Large intestine (tissue), 3 donors: ENCODE measurements around the gene GRID2IP. TPM values are rescaled to one million over a fixed set of nuclear protein-coding genes. Genes with fewer than 3 reads are reported as not detected.

ENCODE experiments used
- DNase-seq, 2 donors: peaks; one replicate each; pipeline versions ENCODE4 v3.0.0 to v3.0.0-alpha.2; 2013
- H3K27ac ChIP-seq: one replicate; pipeline ENCODE4 v1.5.1; 2013; ENCODE audit warnings: low read length
- H3K27me3 ChIP-seq: 2 replicates; pipeline ENCODE4 v1.6.1; 2013; ENCODE audit warnings: low read length; ENCODE audit not compliant: control insufficient read depth, insufficient read depth
- H3K36me3 ChIP-seq: 2 replicates; pipeline ENCODE4 v1.6.1; 2013; ENCODE audit warnings: low read length; ENCODE audit not compliant: control insufficient read depth, insufficient read depth
- H3K4me1 ChIP-seq: one replicate; pipeline ENCODE4 v1.6.1; 2013; ENCODE audit warnings: low read length; ENCODE audit not compliant: control insufficient read depth, insufficient read depth
- H3K4me3 ChIP-seq: one replicate; pipeline ENCODE4 v1.5.1; 2013; ENCODE audit warnings: low read length
- H3K9me3 ChIP-seq: one replicate; pipeline ENCODE4 v1.6.1; 2013; ENCODE audit warnings: mild to moderate bottlenecking, low read depth, low read length, moderate library complexity; ENCODE audit not compliant: control insufficient read depth
- WGBS: methylation state at CpG from one replicate; pipeline ENCODE4 v1.1.5; 2013; ENCODE audit warnings: low lambda C conversion rate; ENCODE audit not compliant: insufficient coverage; 5-methylcytosine and 5-hydroxymethylcytosine counted together
- polyA plus RNA-seq: library from polyadenylated mRNA; unstranded; fragments of 120-200 nt; gene quantifications from one replicate; pipeline ENCODE4 v1.2.1, GENCODE V29; 2013

GRID2IP gene
- polyA plus RNA-seq, 1 donor, result 0.88 TPM

DNA sequence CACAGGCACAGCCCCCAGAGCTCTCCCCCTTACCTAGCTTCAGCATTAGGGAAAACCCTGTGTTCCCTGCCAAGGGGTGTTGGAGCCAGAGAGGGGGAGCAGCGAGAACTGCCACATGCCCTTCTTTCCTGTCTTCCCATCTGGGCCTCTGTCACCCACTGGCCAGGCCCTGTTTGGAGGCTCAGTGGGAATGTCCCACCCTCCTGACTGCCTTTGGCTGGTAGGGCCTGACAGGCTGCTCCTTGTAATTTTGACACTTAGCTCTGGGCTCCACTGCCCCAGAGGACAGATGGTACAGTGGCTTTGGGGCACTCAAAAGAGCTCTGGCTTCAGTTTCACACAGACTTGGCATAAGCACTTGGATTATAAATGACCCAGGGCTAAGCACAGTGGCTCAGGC, 50.6 kb downstream of the GRID2IP start:
- DNase-seq, result no peak
- no CpG with 5 or more reads among the region's 1 CpG for WGBS
- H3K36me3 ChIP-seq, result no peaks in the 10 kb centered on the region
- no peaks in the 10 kb centered on the region for H3K9me3 ChIP-seq
- H3K27me3 ChIP-seq, result no peaks in the 10 kb centered on the region
- H3K4me1 ChIP-seq, result peaks cover 6% of the 10 kb centered on the region
- H3K27ac ChIP-seq, result no peak overlapping the region
- no peak overlapping the region for H3K4me3 ChIP-seq

DNA sequence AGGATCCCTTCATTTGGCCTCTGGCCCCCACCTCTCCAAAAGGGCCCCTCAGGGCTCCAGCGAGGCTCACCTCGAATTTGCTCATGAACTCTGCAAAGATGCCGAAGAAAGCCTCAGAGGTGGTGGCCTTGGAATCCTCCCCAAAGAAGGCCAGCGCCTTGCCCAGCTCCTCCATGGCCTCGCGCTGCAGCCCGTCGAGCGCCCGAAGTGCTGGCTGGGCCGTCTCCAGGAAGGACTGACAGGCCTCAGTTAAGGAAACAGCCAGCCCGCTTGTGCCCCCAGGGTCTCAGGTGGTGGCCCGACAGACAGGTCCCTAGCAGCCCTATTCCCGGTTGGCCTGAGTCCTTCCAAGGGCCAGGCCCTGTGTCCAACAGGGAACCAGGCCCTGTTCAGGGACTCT, 53.3 kb downstream of the GRID2IP start:
- no CpG with 5 or more reads among the region's 14 CpGs for WGBS
- no peak for DNase-seq
- H3K4me3 ChIP-seq, result no peak overlapping the region
- no peaks in the 10 kb centered on the region for H3K27me3 ChIP-seq
- no peak overlapping the region for H3K27ac ChIP-seq
- H3K36me3 ChIP-seq, result no peaks in the 10 kb centered on the region
- H3K4me1 ChIP-seq, result peaks cover 3% of the 10 kb centered on the region
- no peaks in the 10 kb centered on the region for H3K9me3 ChIP-seq

DNA sequence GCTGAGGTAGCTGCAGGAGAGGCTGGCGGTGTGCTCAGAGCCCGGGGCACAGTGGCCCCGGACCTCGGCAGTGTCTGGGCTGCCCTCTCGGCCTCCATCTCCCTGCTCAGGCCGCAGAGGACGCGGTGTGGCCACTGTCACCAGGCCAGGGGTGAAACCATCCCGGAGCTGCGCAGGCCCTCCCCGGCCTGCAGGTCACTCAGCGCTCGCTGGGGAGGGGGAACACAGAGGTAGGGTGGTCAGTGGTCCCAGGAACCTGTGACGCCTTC, 53.7 kb downstream of the GRID2IP start:
- no peaks in the 10 kb centered on the region for H3K27me3 ChIP-seq
- no peaks in the 10 kb centered on the region for H3K4me1 ChIP-seq
- WGBS, result no CpG with 5 or more reads among the region's 14 CpGs
- H3K36me3 ChIP-seq, result no peaks in the 10 kb centered on the region
- H3K9me3 ChIP-seq, result no peaks in the 10 kb centered on the region
- DNase-seq, result no peak
- no peak overlapping the region for H3K27ac ChIP-seq
- H3K4me3 ChIP-seq, result no peak overlapping the region

GRCh38 chr7:6496842-6497636, 54.2 kb downstream of the GRID2IP start:
- Histone ChIP-seq H3K4me1 (no peaks in the 10 kb centered on the region), H3K9me3 (no peaks in the 10 kb centered on the region), H3K27ac (no peak overlapping the region), H3K36me3 (no peaks in the 10 kb centered on the region), H3K27me3 (no peaks in the 10 kb centered on the region), H3K4me3 (no peak overlapping the region)
- DNase-seq, result no peak
- WGBS, result 100% methylated on average over 1 of the region's 19 CpGs

DNA sequence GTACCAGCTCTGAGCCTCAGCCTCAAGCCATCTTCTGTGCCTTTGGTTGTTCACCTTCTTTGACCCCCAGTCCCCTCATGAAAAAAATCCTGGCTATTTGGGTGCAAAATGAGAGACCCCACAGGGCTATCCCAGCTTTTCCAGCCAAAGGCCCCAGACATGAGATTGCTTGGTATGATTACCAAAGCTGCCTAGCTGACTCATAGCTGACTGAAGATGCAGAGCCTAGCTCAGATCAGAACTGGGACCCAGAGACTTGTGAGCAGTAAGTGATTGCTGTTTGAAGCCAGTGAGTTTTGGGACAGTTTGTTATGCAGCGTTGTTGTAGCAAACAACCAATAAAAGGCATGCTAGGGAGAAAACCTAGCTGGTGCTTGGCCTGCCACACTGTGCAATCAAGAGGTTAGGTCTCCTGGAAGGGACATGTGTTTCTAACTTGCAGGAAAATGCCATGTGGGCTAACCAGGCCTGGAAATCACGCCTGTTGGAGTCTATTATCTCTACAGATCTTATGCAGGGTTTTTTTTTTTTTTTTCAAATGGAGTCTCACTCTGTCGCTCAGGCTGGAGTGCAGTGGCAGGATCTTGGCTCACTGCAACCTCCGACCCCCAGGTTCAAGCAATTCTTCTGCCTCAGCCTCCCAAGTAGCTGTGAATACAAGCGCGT, 55.5 kb downstream of the GRID2IP start:
- Histone ChIP-seq H3K4me1 (no peaks in the 10 kb centered on the region), H3K27ac (no peak overlapping the region), H3K27me3 (no peaks in the 10 kb centered on the region), H3K9me3 (no peaks in the 10 kb centered on the region), H3K36me3 (no peaks in the 10 kb centered on the region), H3K4me3 (no peak overlapping the region)
- WGBS, result no CpG with 5 or more reads among the region's 6 CpGs
- no peak for DNase-seq

GRCh38 chr7:6494365-6494764, 56.9 kb downstream of the GRID2IP start:
- no CpG with 5 or more reads among the region's 2 CpGs for WGBS
- Histone ChIP-seq H3K36me3 (no peaks in the 10 kb centered on the region), H3K4me3 (no peak overlapping the region), H3K4me1 (no peaks in the 10 kb centered on the region), H3K27ac (no peak overlapping the region), H3K9me3 (no peaks in the 10 kb centered on the region), H3K27me3 (no peaks in the 10 kb centered on the region)
- DNase-seq, result no peak

- no peak for DNase-seq
- Histone ChIP-seq H3K4me3 (no peak overlapping the region), H3K4me1 (no peaks in the 10 kb centered on the region), H3K27me3 (no peaks in the 10 kb centered on the region), H3K36me3 (no peaks in the 10 kb centered on the region), H3K27ac (no peak overlapping the region), H3K9me3 (no peaks in the 10 kb centered on the region)
- 87% methylated on average over 3 of the region's 10 CpGs for WGBS
These were observed 60.1 kb downstream of the GRID2IP start for GRCh38 chr7:6491194-6491593.

GRCh38 chr7:6489612-6490011, 61.6 kb downstream of the GRID2IP start:
- Histone ChIP-seq H3K27me3 (no peaks in the 10 kb centered on the region), H3K4me1 (peaks cover 2% of the 10 kb centered on the region), H3K27ac (no peak overlapping the region), H3K36me3 (no peaks in the 10 kb centered on the region), H3K9me3 (no peaks in the 10 kb centered on the region), H3K4me3 (no peak overlapping the region)
- no peak for DNase-seq
- no CpG with 5 or more reads among the region's 1 CpG for WGBS

DNA sequence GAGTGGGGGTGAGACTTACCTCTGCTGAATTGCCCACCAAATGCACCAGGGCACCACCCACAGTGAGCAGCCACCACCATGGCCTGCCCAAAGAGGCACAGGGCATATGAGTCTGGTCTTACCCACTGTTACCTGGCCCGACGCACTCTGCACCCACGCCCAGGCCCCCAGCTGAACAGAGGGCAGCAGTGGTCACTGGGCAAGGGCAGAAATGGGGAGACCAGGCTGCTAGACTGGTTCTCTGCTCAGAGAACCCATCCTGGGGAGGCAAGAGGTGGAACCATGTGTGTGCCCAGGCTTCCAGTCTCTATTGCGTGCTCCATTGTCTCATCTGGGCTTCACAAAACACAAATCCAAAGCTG, 64.1 kb downstream of the GRID2IP start:
- peaks cover 6% of the 10 kb centered on the region for H3K4me1 ChIP-seq
- WGBS, result no CpG with 5 or more reads among the region's 4 CpGs
- no peaks in the 10 kb centered on the region for H3K36me3 ChIP-seq
- no peak overlapping the region for H3K27ac ChIP-seq
- no peak for DNase-seq
- H3K9me3 ChIP-seq, result no peaks in the 10 kb centered on the region
- no peak overlapping the region for H3K4me3 ChIP-seq
- H3K27me3 ChIP-seq, result no peaks in the 10 kb centered on the region

GRCh38 chr7:6486438-6487183, 64.7 kb downstream of the GRID2IP start:
- Histone ChIP-seq H3K36me3 (peaks cover 1% of the 10 kb centered on the region), H3K27ac (no peak overlapping the region), H3K9me3 (no peaks in the 10 kb centered on the region), H3K4me1 (peaks cover 10% of the 10 kb centered on the region), H3K27me3 (no peaks in the 10 kb centered on the region), H3K4me3 (no peak overlapping the region)
- no peak for DNase-seq
- WGBS, result 97% methylated on average over 6 of the region's 19 CpGs
